ENCODE data around the gene GAGE10. TPM values are rescaled to one million over a fixed set of nuclear protein-coding genes. Genes with fewer than 3 reads are reported as not detected.

The GAGE10 gene
- total RNA-seq, 1 donor from 2014 or later = not detected

DNA sequence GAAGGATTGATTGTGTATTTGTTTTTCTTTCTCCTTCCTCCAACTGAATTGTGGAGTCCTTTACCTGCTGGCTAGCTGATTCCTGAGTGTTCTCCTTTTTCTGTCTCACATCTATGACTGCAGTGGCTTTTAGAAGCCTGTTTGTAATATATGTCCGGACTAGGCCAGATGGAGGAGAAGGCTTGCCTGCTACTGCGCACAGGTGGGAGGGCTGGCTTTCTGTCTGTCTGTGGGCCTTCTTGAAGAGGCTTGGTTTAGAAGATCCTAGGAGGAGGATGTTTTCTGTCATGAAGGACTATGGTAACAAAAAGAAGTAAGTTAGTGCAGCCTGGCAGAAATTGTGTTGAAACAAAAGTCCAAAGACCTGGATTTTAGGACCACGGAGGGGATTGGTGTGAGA is 25.4 kb upstream of the GAGE10 start:
- Histone ChIP-seq H3K4me2 (no peak overlapping the region), H3K27ac (no peak overlapping the region), H3K9me3 (ENCODE audit: low read depth) (no peaks in the 10 kb centered on the region), H3K27me3 (no peaks in the 10 kb centered on the region), H3K36me3 (no peaks in the 10 kb centered on the region), H2AFZ (replicated peaks) (no peak overlapping the region), H3K9ac (no peak overlapping the region), H3F3A (ENCODE audit: low read depth) (peaks cover 6% of the 10 kb centered on the region), H3K4me3 (no peak overlapping the region), H3K79me2 (ENCODE audit: low read depth) (peaks cover 19% of the 10 kb centered on the region), H3K4me1 (no peaks in the 10 kb centered on the region), H4K20me1 (ENCODE audit: low read depth) (peaks cover 27% of the 10 kb centered on the region)
- TF ChIP-seq, protein P1, sequence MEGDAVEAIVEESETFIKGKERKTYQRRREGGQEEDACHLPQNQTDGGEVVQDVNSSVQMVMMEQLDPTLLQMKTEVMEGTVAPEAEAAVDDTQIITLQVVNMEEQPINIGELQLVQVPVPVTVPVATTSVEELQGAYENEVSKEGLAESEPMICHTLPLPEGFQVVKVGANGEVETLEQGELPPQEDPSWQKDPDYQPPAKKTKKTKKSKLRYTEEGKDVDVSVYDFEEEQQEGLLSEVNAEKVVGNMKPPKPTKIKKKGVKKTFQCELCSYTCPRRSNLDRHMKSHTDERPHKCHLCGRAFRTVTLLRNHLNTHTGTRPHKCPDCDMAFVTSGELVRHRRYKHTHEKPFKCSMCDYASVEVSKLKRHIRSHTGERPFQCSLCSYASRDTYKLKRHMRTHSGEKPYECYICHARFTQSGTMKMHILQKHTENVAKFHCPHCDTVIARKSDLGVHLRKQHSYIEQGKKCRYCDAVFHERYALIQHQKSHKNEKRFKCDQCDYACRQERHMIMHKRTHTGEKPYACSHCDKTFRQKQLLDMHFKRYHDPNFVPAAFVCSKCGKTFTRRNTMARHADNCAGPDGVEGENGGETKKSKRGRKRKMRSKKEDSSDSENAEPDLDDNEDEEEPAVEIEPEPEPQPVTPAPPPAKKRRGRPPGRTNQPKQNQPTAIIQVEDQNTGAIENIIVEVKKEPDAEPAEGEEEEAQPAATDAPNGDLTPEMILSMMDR (IDR thresholded peaks at IDR 0.05) = no peak
- TF ChIP-seq EZH2 (IDR thresholded peaks at IDR 0.05) (no peak), EZH2phosphoT487 (IDR thresholded peaks at IDR 0.05) (no peak)
- H3K27ac Mint-ChIP-seq = no peak overlapping the region
- H3K9me3 Mint-ChIP-seq = peaks cover 2% of the 10 kb centered on the region
- no peaks in the 10 kb centered on the region for H3K36me3 Mint-ChIP-seq
- peaks cover 9% of the 10 kb centered on the region for H3K4me1 Mint-ChIP-seq
- peaks cover 2% of the 10 kb centered on the region for H3K27me3 Mint-ChIP-seq (ENCODE audit: insufficient read depth, low read depth)
- H3K4me3 Mint-ChIP-seq = no peak overlapping the region
- no peak for DNase-seq (ENCODE audit: low spot score)

DNA sequence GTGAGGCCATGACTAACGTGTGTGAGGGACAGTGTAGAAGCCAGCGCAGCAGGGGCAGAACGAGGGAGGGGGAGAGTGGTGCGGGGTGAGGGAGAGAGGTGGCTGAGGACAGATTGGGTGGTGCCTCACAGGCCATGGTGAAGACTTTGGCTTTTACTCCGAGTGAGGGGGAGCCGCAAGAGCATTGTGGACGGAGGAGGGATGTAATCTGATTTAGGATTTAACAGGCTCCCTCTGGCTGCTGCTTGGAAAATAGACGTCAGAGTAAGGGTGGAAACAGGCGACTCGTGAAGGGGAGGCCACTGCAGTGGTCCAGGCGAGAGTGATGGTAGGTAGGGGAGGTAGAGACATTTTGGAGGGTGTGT is 20.8 kb upstream of the GAGE10 start:
- H3K4me2 ChIP-seq = no peak overlapping the region

DNA sequence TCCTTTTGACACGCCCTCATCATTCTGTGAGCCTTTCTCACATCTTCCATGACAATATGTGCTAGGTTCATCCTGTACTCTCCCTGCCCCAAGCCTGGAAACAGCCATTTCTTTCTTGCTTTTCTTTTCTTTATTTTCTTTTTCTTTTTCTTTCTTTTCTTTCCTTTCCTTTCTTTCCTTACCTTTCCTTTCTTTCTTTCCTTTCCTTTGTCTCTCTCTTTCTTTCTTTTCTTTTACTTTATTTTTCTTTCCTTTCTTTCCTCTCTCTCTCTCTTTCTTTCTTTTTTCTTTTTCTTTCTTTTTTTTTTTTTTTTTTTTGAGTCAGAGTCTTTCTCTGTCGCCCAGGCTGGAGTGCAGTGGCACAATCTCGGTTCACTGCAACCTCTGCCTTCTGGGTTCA is 19.2 kb upstream of the GAGE10 start:
- no peaks in the 10 kb centered on the region for H4K20me1 ChIP-seq (ENCODE audit: low read depth)
- H3K27me3 ChIP-seq = no peaks in the 10 kb centered on the region
- H3K36me3 Mint-ChIP-seq = no peaks in the 10 kb centered on the region
- DNase-seq (ENCODE audit: low spot score) = no peak
- H3K4me3 Mint-ChIP-seq = no peak overlapping the region
- no peak overlapping the region for H3K4me3 ChIP-seq
- H3K9me3 ChIP-seq (ENCODE audit: low read depth) = no peaks in the 10 kb centered on the region
- H3K27ac ChIP-seq = no peak overlapping the region
- H3K4me2 ChIP-seq = no peak overlapping the region
- H3K4me1 ChIP-seq = no peaks in the 10 kb centered on the region
- H2AFZ ChIP-seq (replicated peaks) = no peak overlapping the region
- H3K9me3 Mint-ChIP-seq = peaks cover 2% of the 10 kb centered on the region
- H3K9ac ChIP-seq = no peak overlapping the region
- peaks cover 7% of the 10 kb centered on the region for H3K4me1 Mint-ChIP-seq
- peaks cover 6% of the 10 kb centered on the region for H3F3A ChIP-seq (ENCODE audit: low read depth)
- TF ChIP-seq EZH2phosphoT487 (IDR thresholded peaks at IDR 0.05) (no peak), EZH2 (IDR thresholded peaks at IDR 0.05) (no peak)
- TF ChIP-seq, protein P1 (IDR thresholded peaks at IDR 0.05) = no peak
- H3K27me3 Mint-ChIP-seq (ENCODE audit: insufficient read depth, low read depth) = no peaks in the 10 kb centered on the region
- H3K27ac Mint-ChIP-seq = no peak overlapping the region
- H3K36me3 ChIP-seq = no peaks in the 10 kb centered on the region
- no peaks in the 10 kb centered on the region for H3K79me2 ChIP-seq (ENCODE audit: low read depth)

More for the DNA sequence above, 20.8 kb upstream of the GAGE10 start:
- Histone ChIP-seq H3K27me3 (no peaks in the 10 kb centered on the region), H3K4me3 (no peak overlapping the region), H3K79me2 (ENCODE audit: low read depth) (no peaks in the 10 kb centered on the region), H3K36me3 (no peaks in the 10 kb centered on the region), H3K9ac (no peak overlapping the region), H3K9me3 (ENCODE audit: low read depth) (no peaks in the 10 kb centered on the region), H3F3A (ENCODE audit: low read depth) (peaks cover 6% of the 10 kb centered on the region), H3K27ac (no peak overlapping the region), H2AFZ (replicated peaks) (no peak overlapping the region), H4K20me1 (ENCODE audit: low read depth) (no peaks in the 10 kb centered on the region), H3K4me1 (no peaks in the 10 kb centered on the region)
- TF ChIP-seq, protein P1 (IDR thresholded peaks at IDR 0.05) = peak; percentile 35
- no peak for TF ChIP-seq EZH2phosphoT487 (IDR thresholded peaks at IDR 0.05)
- no peaks in the 10 kb centered on the region for H3K27me3 Mint-ChIP-seq (ENCODE audit: insufficient read depth, low read depth)
- H3K4me1 Mint-ChIP-seq = peaks cover 7% of the 10 kb centered on the region
- H3K27ac Mint-ChIP-seq = peak overlapping the region; percentile 13
- peak; percentile 58 for DNase-seq (ENCODE audit: low spot score)
- H3K4me3 Mint-ChIP-seq = no peak overlapping the region
- peaks cover 4% of the 10 kb centered on the region for H3K9me3 Mint-ChIP-seq
- no peaks in the 10 kb centered on the region for H3K36me3 Mint-ChIP-seq
